B cell (primary cell): Measurements from ENCODE around the gene FBXO42.

Experiments
- CTCF ChIP-seq: fragments of 200-600 bp; IDR thresholded peaks from one replicate; pipeline ENCODE4 v1.8.0; 2022; ENCODE audit warnings: antibody characterized with exemption, mild to moderate bottlenecking
- EZH2 ChIP-seq: IDR thresholded peaks from 2 replicates; pipeline ENCODE4 v1.6.1; 2012; ENCODE audit warnings: borderline replicate concordance, low read depth, mild to moderate bottlenecking, moderate library complexity, low read length; ENCODE audit not compliant: insufficient read depth, poor library complexity, severe bottlenecking

- TF ChIP-seq EZH2 (no peak), CTCF (no peak)
Measured at GRCh38 chr1:16199157-16199501, 153.2 kb downstream of the FBXO42 start.
